ENCODE results near the gene ZNF503.

GRCh38 chr10:75398200-75398691 lies 3.3 kb downstream of the ZNF503 start:
- TF ChIP-seq CTCF (IDR thresholded peaks at IDR 0.05) (no peak), EP300 (IDR thresholded peaks at IDR 0.05) (no peak)
